PC-9 (cell line): ENCODE data around the gene KRT36. TPM values are rescaled to one million over a fixed set of nuclear protein-coding genes. Genes with fewer than 3 reads are reported as not detected.
A peak's percentile ranks its signal among the peaks of the same experiment; 100 is the strongest.

Source experiments
- BruUV-seq: library from RNA; stranded (reverse); fragments of 400-500 nt; replicated peaks from 2 replicates; lab custom pipeline; 2021; lab: Mats Ljungman, UMichigan
- CTCF ChIA-PET: fragments of 300-600 bp; sonication (Branson Sonifier 250); formaldehyde crosslinking; loops from one replicate; lab custom pipeline; 2022; ENCODE audit warnings: antibody characterized with exemption; lab: Charles Lee
- POLR2A ChIA-PET: fragments of 300-600 bp; sonication (Branson Sonifier 250); formaldehyde crosslinking; loops from one replicate; lab custom pipeline; 2022; ENCODE audit warnings: antibody characterized with exemption; ENCODE audit not compliant: unreplicated experiment; lab: Charles Lee
- DNase-seq, 2 experiments: peaks; one replicate each; pipeline versions ENCODE4 v3.0.0 to v3.0.0-alpha.2; 2015 to 2022; ENCODE audit warnings: mixed read lengths in 1 of 2
- H2AFZ ChIP-seq: fragments of 200-600 bp; sonication (generic); 2 replicates; pipeline ENCODE4 v1.8.1; 2017; ENCODE audit warnings: antibody characterized with exemption
- H3F3A ChIP-seq: fragments of 200-600 bp; sonication (generic); 2 replicates; pipeline ENCODE4 v1.8.1; 2017; ENCODE audit warnings: antibody characterized with exemption, mild to moderate bottlenecking, low read depth; ENCODE audit not compliant: insufficient read depth
- H3K27ac ChIP-seq: fragments of 200-600 bp; sonication (generic); 2 replicates; pipeline ENCODE4 v1.6.1; 2016; ENCODE audit warnings: mixed run types
- H3K27me3 ChIP-seq: fragments of 200-600 bp; sonication (generic); 2 replicates; pipeline ENCODE4 v1.6.1; 2016; ENCODE audit warnings: low read depth, mixed run types; ENCODE audit not compliant: insufficient read depth
- H3K36me3 ChIP-seq: fragments of 200-600 bp; sonication (generic); 2 replicates; pipeline ENCODE4 v1.6.1; 2016; ENCODE audit warnings: low read depth, mixed run types
- H3K4me1 ChIP-seq: fragments of 200-600 bp; sonication (generic); replicated peaks from 2 replicates; pipeline ENCODE4 v1.6.1; 2016; ENCODE audit warnings: mixed run types; ENCODE audit not compliant: insufficient read depth
- H3K4me2 ChIP-seq: fragments of 200-600 bp; sonication (generic); 2 replicates; pipeline ENCODE4 v1.6.1; 2017; ENCODE audit warnings: mixed run types
- H3K4me3 ChIP-seq: fragments of 200-600 bp; sonication (generic); 2 replicates; pipeline ENCODE4 v1.6.1; 2016; ENCODE audit warnings: mixed run types
- H3K79me2 ChIP-seq: fragments of 200-600 bp; sonication (generic); 2 replicates; pipeline ENCODE4 v1.6.1; 2017; ENCODE audit warnings: low read depth, mixed run types
- H3K9me2 ChIP-seq: fragments of 200-600 bp; sonication (generic); 2 replicates; pipeline ENCODE4 v1.8.1; 2017; ENCODE audit warnings: mild to moderate bottlenecking; ENCODE audit not compliant: insufficient read depth
- H3K9me3 ChIP-seq: fragments of 200-600 bp; sonication (generic); 2 replicates; pipeline ENCODE4 v1.8.1; 2016; ENCODE audit warnings: low read depth; ENCODE audit not compliant: insufficient read depth
- H4K20me1 ChIP-seq: fragments of 200-600 bp; sonication (generic); 2 replicates; pipeline ENCODE4 v1.8.1; 2017; ENCODE audit not compliant: insufficient read depth
- CTCF ChIP-seq: fragments of 200-600 bp; sonication (generic); conservative IDR thresholded peaks from 2 replicates; pipeline ENCODE4 v1.6.1; 2017; ENCODE audit warnings: mixed run types, antibody characterized with exemption, mild to moderate bottlenecking, moderate library complexity
- EZH2 ChIP-seq: fragments of 200-600 bp; sonication (generic); IDR thresholded peaks from 2 replicates; pipeline ENCODE4 v1.8.0; 2017; ENCODE audit warnings: antibody characterized with exemption, low read depth
- intact Hi-C: fragments of 100-400 bp; cut with micrococcal nuclease; formaldehyde crosslinking; loops from one replicate; pipeline ENCODE4 v1.10.0; 2022; ENCODE audit not compliant: unreplicated experiment
- total RNA-seq: library from RNA; stranded (reverse); gene quantifications from 2 replicates; pipeline ENCODE4 v1.2.3, GENCODE V29; 2021

Gene KRT36
- total RNA-seq, 1 experiment from 2014 or later: not detected

DNA sequence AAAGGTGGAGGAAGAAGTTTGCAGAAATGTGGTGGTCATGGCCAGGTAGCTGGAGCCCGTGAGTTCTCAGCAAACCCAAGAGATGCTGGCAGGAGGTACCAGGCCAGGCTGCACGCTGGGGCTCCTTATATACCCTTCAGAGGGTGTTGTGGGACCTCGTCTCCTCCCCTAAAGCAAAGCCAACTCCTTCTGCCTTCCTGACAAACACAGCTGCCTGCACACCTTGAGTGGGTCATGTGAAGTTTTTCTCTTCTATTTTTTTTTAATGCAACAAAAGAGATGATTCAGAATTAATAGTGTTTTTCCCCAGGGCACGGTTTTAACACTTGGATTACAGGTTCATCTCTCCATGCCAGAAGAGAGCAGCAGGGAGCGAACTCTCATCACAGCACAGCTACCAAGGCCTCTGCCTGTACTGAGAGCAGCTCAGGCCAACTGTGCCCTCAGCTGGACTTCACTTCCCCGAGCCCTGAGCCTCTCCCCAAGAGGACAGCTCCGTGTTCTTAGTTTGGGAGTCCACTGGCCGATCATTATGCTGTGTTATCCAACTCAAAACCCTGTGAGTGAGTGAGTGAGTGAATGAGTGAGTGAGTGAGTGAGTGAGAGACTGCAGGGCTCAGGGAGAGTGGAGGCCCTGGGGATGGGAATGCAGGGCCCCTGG, 29.2 kb upstream of the KRT36 start, which contains the start of gene KRT15:
Gene KRT15, minus strand, starts transcription at position 102 of the 661 bp plus-strand sequence. Its CDS starts 63 bp downstream, at position 39.
- no peak; the same call in 1 of the 2 replicates for TF ChIP-seq CTCF
- no peak for TF ChIP-seq EZH2
- no peaks in the 10 kb centered on the region for H3K9me2 ChIP-seq
- H3K4me3 ChIP-seq: peak within 1 kb of the TSS; percentile 36; the same call in 1 of the 2 replicates
- ChIA-PET CTCF (interaction anchor here (0.6 to 4.7 kb wide), 3 partner anchors 23 to 700 kb away, joined by 6 to 51 read pairs (median 15); no protein-coding TSS in a partner anchor), POLR2A (interaction anchor here (0.6 to 5.8 kb wide), 4 partner anchors 9 to 19 kb away, joined by 3 to 75 read pairs (median 4); partner anchors contain the start of genes KRT13 and KRT19)
- H3K27ac ChIP-seq: peak within 1 kb of the TSS; percentile 95
- H2AFZ ChIP-seq: no peak within 1 kb of the TSS
- no peaks in the 10 kb centered on the region for H3K9me3 ChIP-seq
- intact Hi-C loops: loop anchor here (1.0 kb wide), 1 partner anchor 12 kb away; no protein-coding TSS in a partner anchor
- peaks cover 28% of the 10 kb centered on the region for H3K79me2 ChIP-seq
- no peaks in the 10 kb centered on the region for H3K27me3 ChIP-seq
- peaks cover 9% of the 10 kb centered on the region for H3K36me3 ChIP-seq
- H3K4me2 ChIP-seq: peak within 1 kb of the TSS; percentile 69
- DNase-seq: peak in 1 of 2 experiments; percentile 86
- BruUV-seq: no TSS peak
- H3K4me1 ChIP-seq: peaks cover 70% of the 10 kb centered on the region
- H4K20me1 ChIP-seq: peaks cover 5% of the 10 kb centered on the region; the same call in 1 of the 2 replicates
- peaks cover 56% of the 10 kb centered on the region for H3F3A ChIP-seq

DNA sequence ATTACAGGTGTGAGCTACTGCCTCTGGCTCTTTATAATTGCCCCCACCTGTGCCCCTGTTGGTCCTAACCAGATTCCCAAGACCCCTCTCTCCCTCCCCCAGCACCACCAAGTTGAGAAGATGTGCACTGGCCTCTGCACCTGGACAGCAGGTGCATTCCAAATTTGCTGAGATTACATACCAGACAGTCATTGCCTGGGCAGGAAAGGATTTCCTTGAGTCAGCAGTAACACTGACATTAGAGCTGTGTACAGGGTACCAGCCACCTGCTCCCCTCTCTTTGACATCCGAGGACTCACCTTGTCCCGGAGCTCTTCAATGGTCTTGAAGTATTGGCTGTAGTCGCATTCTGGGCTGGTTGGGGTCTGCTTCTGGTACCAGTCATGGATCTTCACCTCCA, 28.3 kb upstream of the KRT36 start:
- no peak for TF ChIP-seq EZH2
- TF ChIP-seq CTCF: no peak
- BruUV-seq: no TSS peak
- intact Hi-C loops: no loop called here
- POLR2A ChIA-PET: interaction anchor here (0.6 kb wide), 1 partner anchor 10 kb away, joined by 3 read pairs; the partner anchor contains the start of gene KRT19
- CTCF ChIA-PET: interaction anchor here (0.7 kb wide), 1 partner anchor 267 kb away, joined by 6 read pairs; no protein-coding TSS in a partner anchor
- Histone ChIP-seq H2AFZ (no peak overlapping the region), H3K4me3 (peak overlapping the region; percentile 36; the same call in 1 of the 2 replicates), H3K9me3 (no peaks in the 10 kb centered on the region), H3K27ac (peak overlapping the region; percentile 95; the same call in 1 of the 2 replicates), H3K9me2 (no peaks in the 10 kb centered on the region), H3K4me1 (peaks cover 61% of the 10 kb centered on the region), H3F3A (peaks cover 51% of the 10 kb centered on the region), H3K27me3 (no peaks in the 10 kb centered on the region), H3K4me2 (peak overlapping the region; percentile 69), H4K20me1 (0 out of 2 replicates have a peak, but pooled peaks cover under 1% of the 10 kb centered on the region), H3K36me3 (peaks cover 3% of the 10 kb centered on the region), H3K79me2 (peaks cover 19% of the 10 kb centered on the region; the same call in 1 of the 2 replicates)
- peak in 1 of 2 experiments; percentile 32 for DNase-seq

DNA sequence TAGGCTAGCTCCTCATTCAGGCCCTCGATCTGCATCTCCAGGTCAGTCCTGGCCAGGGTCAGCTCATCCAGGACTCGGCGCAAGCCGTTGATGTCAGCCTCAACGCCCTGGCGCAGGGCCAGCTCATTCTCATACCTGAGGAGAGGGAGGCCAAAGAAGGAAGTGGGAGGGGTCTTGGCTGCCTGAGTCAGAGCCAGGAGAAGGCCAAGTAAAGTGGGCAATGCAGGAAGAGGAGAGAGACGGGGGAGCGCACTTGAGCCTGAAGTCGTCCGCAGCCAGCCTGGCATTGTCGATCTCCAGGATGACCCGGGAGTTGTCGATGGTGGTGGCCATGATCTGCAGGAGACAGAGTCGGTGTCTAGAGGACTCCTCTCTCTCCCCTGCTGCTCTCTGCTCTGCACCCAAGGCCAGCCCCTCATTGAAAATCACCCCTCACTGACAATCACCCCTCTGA, 27.1 kb upstream of the KRT36 start:
- intact Hi-C loops: no loop called here

More for the DNA sequence above, 27.1 kb upstream of the KRT36 start:
- no peaks in the 10 kb centered on the region; the same call in 1 of the 2 replicates for H3K36me3 ChIP-seq
- DNase-seq: peak in 1 of 2 experiments; percentile 32
- peak overlapping the region; percentile 69 for H3K4me2 ChIP-seq
- BruUV-seq: no TSS peak
- H3K9me3 ChIP-seq: no peaks in the 10 kb centered on the region
- H2AFZ ChIP-seq: no peak overlapping the region
- no peaks in the 10 kb centered on the region for H3K27me3 ChIP-seq
- no peaks in the 10 kb centered on the region for H4K20me1 ChIP-seq
- no peak overlapping the region for H3K27ac ChIP-seq
- CTCF ChIA-PET: no interaction called here
- POLR2A ChIA-PET: interaction anchor here (0.5 kb wide), 1 partner anchor 738 kb away, joined by 10 read pairs; no protein-coding TSS in a partner anchor
- no peaks in the 10 kb centered on the region for H3K9me2 ChIP-seq
- H3F3A ChIP-seq: peaks cover 47% of the 10 kb centered on the region
- TF ChIP-seq CTCF: no peak
- TF ChIP-seq EZH2: no peak
- H3K4me1 ChIP-seq: peaks cover 50% of the 10 kb centered on the region
- peaks cover 18% of the 10 kb centered on the region; the same call in 1 of the 2 replicates for H3K79me2 ChIP-seq
- no peak overlapping the region for H3K4me3 ChIP-seq
